Panc1 (cell line): ENCODE measurements around the gene NOL9. TPM values are rescaled to one million over a fixed set of nuclear protein-coding genes. Genes with fewer than 3 reads are reported as not detected.

ENCODE experiments used
- ATAC-seq: fragments of 200-7000 bp; cut with Tn5 transposase; 2 replicates; pipeline ENCODE4 v1.9.1; 2020; ENCODE audit warnings: mild to moderate bottlenecking, moderate library complexity
- BruUV-seq: library from RNA; stranded (reverse); fragments of 400-500 nt; replicated peaks from 2 replicates; lab custom pipeline; 2021; lab: Mats Ljungman, UMichigan
- CTCF ChIA-PET: fragments of 300-600 bp; sonication (Branson Sonifier 250); formaldehyde crosslinking; loops from one replicate; lab custom pipeline; 2022; ENCODE audit warnings: antibody characterized with exemption; lab: Charles Lee
- POLR2A ChIA-PET: fragments of 300-600 bp; sonication (Branson Sonifier 250); formaldehyde crosslinking; loops from one replicate; lab custom pipeline; 2022; ENCODE audit warnings: antibody characterized with exemption; lab: Charles Lee
- DNase-seq: peaks from one replicate; pipeline ENCODE4 v3.0.0-alpha.2; 2010; ENCODE audit warnings: low read depth, low spot score
- H3K27ac ChIP-seq: 2 replicates; pipeline ENCODE4 v1.5.1; 2011; ENCODE audit warnings: mild to moderate bottlenecking, low read length, inconsistent platforms
- H3K27me3 ChIP-seq: fragments of 200-500 bp; sonication (Bioruptor generic); 2 replicates; pipeline ENCODE4 v1.6.0; 2014; ENCODE audit warnings: low read length, inconsistent platforms; ENCODE audit not compliant: control insufficient read depth, insufficient read depth
- H3K36me3 ChIP-seq: fragments of 200-500 bp; sonication (Bioruptor generic); 2 replicates; pipeline ENCODE4 v1.5.1; 2014; ENCODE audit warnings: inconsistent platforms, mild to moderate bottlenecking, low read length, moderate library complexity; ENCODE audit not compliant: control insufficient read depth, insufficient read depth
- H3K4me1 ChIP-seq: 2 replicates; pipeline ENCODE4 v1.5.1; 2011; ENCODE audit warnings: inconsistent platforms, mild to moderate bottlenecking, low read length, moderate library complexity; ENCODE audit not compliant: control insufficient read depth, insufficient read depth
- H3K4me3 ChIP-seq, 2 experiments: 2 replicates each; pipeline ENCODE4 v1.5.1; 2011 to 2012; ENCODE audit warnings: low read depth in 2 of 2, low read length in 2 of 2, mild to moderate bottlenecking in 2 of 2, inconsistent platforms in 1 of 2, moderate library complexity in 1 of 2
- H3K9me3 ChIP-seq: fragments of 200-500 bp; sonication (Bioruptor generic); 2 replicates; pipeline ENCODE4 v1.5.1; 2014; ENCODE audit warnings: low read depth, mild to moderate bottlenecking, inconsistent platforms, low read length, moderate library complexity; ENCODE audit not compliant: control insufficient read depth, insufficient read depth
- CTCF ChIP-seq: fragments of 450-650 bp; IDR thresholded peaks from 2 replicates; pipeline ENCODE4 v1.5.1; 2017; ENCODE audit warnings: mild to moderate bottlenecking
- POLR2AphosphoS5 ChIP-seq: IDR thresholded peaks from 2 replicates; pipeline ENCODE4 v1.6.1; 2012; ENCODE audit warnings: mild to moderate bottlenecking, low read depth, low read length, moderate library complexity
- REST ChIP-seq, 2 experiments: IDR thresholded peaks; 2 replicates each; pipeline ENCODE4 v1.6.1; 2011 to 2012; ENCODE audit warnings: low read depth in 2 of 2, control low read depth in 1 of 2, low read length in 1 of 2, mild to moderate bottlenecking in 1 of 2, moderate library complexity in 1 of 2; ENCODE audit not compliant: insufficient read depth in 1 of 2
- SIN3A ChIP-seq: IDR thresholded peaks from 2 replicates; pipeline ENCODE4 v1.6.1; 2012; ENCODE audit warnings: low read depth, mild to moderate bottlenecking, low read length, moderate library complexity, borderline replicate concordance; ENCODE audit not compliant: insufficient read depth
- TCF7L2 ChIP-seq: IDR thresholded peaks from 2 replicates; pipeline ENCODE4 v1.6.1; 2011; ENCODE audit warnings: mild to moderate bottlenecking, low read depth, low read length, inconsistent platforms
- in situ Hi-C: cut with HindIII; loops from 2 replicates; pipeline ENCODE4 v1.10.0; 2016; ENCODE audit warnings: low sequenced_read_pairs, low pct_unique_long_range_greater_than_20kb
- intact Hi-C: fragments of 100-400 bp; cut with micrococcal nuclease; formaldehyde crosslinking; loops from one replicate; pipeline ENCODE4 v1.10.0; 2022; ENCODE audit not compliant: unreplicated experiment
- total RNA-seq: library from RNA; stranded (reverse); gene quantifications from one replicate; pipeline ENCODE4 v1.2.1, GENCODE V29; 2021; ENCODE audit not compliant: unreplicated experiment

The NOL9 gene
- total RNA-seq, 1 experiment from 2014 or later, result 46.4 TPM

- Histone ChIP-seq H3K36me3 (no peaks in the 10 kb centered on the region), H3K9me3 (no peaks in the 10 kb centered on the region), H3K27ac (peak overlapping the region; percentile 44; the same call in 1 of the 2 replicates), H3K4me3 (peak overlapping the region; percentile 54 to 59), H3K4me1 (peaks cover 22% of the 10 kb centered on the region), H3K27me3 (no peaks in the 10 kb centered on the region)
- DNase-seq (no peak), ATAC-seq (no peak)
- ChIA-PET POLR2A (no interaction called here), CTCF (no interaction called here)
- in situ Hi-C loops (no loop called here), intact Hi-C loops (no loop called here)
- TF ChIP-seq CTCF, result no peak
- TF ChIP-seq TCF7L2, result no peak
- no peak for TF ChIP-seq REST (IDR thresholded peaks at IDR 0.05; ENCODE audit: insufficient read depth in 1 of 2, low read depth in 2 of 2, low read length in 1 of 2)
- no peak for TF ChIP-seq POLR2AphosphoS5
- no peak for TF ChIP-seq SIN3A
- BruUV-seq, result no TSS peak
These were observed 58.0 kb downstream of the NOL9 start for GRCh38 chr1:6496365-6496721.

GRCh38 chr1:6495540-6496364, 58.6 kb downstream of the NOL9 start:
- Histone ChIP-seq H3K9me3 (no peaks in the 10 kb centered on the region), H3K4me3 (peak overlapping the region in 1 of 2 experiments; percentile 59; a peak in 2 of 4 replicates), H3K27me3 (no peaks in the 10 kb centered on the region), H3K4me1 (peaks cover 24% of the 10 kb centered on the region), H3K36me3 (no peaks in the 10 kb centered on the region; the same call in 1 of the 2 replicates), H3K27ac (no peak overlapping the region)
- POLR2A ChIA-PET, result interaction anchor here (0.7 kb wide), 1 partner anchor 350 kb away, joined by 7 read pairs; no protein-coding TSS in a partner anchor
- in situ Hi-C loops (no loop called here), intact Hi-C loops (no loop called here)
- DNase-seq (no peak), ATAC-seq (no peak)
- CTCF ChIA-PET, result interaction anchor here (0.6 kb wide), 1 partner anchor 323 kb away, joined by 6 read pairs; no protein-coding TSS in a partner anchor
- BruUV-seq, result no TSS peak
- TF ChIP-seq REST (IDR thresholded peaks at IDR 0.05; ENCODE audit: insufficient read depth in 1 of 2, low read depth in 2 of 2, low read length in 1 of 2) (no peak), POLR2AphosphoS5 (no peak), SIN3A (no peak), TCF7L2 (no peak), CTCF (no peak)
